Mesenteric fat pad (tissue), 1 donor: ENCODE results near the gene ASPDH. TPM values are rescaled to one million over a fixed set of nuclear protein-coding genes. Genes with fewer than 3 reads are reported as not detected.
A peak's percentile ranks its signal among the peaks of the same experiment; 100 is the strongest.

Experiments
- DNase-seq: peaks from one replicate; pipeline ENCODE4 v3.0.0-alpha.2; 2020; ENCODE audit warnings: low spot score
- total RNA-seq: library from RNA; stranded (reverse); fragmentation: NEBNext Ultra II Directional; extraction: Animal tissue kit (Norgen Biotek cat#: 25700); gene quantifications from one replicate; pipeline ENCODE4 v1.2.1, GENCODE V29; 2021
- donor health status: DM: yes; HTN: yes; CAD: no.

The ASPDH gene
- total RNA-seq, 1 donor from 2014 or later, result not detected

GRCh38 chr19:50497022-50497405 lies 16.7 kb downstream of the ASPDH start:
- no peak for DNase-seq

DNA sequence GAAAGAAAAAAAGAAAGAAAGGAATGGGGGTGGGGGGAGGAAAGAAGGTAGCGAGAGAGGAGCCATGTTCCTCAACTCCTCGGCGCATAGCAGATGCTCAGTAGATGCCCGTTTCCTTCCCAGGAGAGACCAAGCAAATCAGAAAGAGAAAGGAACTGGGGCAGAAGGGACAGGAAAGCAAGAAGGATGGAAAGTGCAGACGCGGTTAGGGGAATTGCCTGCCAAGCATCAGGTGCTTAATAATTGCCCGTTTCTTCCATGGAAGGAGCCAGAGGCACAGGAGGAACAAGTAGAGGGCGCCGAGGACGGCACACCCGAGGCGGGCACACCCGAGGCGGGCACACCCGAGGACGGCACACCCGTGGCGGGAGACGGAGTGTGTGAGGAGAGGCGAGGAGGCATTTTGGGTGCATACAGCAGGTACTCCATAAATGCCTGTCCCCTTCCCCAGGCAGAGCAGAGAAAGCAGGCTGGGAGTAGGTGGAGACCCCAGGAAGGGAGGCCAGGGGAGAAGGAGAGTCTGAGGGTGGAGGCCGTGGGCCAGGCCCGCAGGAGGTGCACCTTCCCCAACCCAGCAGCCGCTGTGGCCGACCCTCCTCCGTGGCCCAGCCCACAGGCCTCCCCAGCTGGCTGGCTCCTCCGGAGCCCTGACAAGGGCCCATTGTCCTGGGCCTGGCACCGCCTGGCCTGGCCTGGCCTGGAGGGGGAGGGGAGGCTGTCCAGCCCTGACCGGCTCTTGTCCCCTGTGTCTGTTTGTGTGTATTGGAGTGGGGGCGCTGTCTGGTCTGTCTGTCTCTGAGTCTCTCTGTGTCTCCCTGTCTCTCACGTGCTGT lies 17.3 kb downstream of the ASPDH start:
- no peak for DNase-seq

DNA sequence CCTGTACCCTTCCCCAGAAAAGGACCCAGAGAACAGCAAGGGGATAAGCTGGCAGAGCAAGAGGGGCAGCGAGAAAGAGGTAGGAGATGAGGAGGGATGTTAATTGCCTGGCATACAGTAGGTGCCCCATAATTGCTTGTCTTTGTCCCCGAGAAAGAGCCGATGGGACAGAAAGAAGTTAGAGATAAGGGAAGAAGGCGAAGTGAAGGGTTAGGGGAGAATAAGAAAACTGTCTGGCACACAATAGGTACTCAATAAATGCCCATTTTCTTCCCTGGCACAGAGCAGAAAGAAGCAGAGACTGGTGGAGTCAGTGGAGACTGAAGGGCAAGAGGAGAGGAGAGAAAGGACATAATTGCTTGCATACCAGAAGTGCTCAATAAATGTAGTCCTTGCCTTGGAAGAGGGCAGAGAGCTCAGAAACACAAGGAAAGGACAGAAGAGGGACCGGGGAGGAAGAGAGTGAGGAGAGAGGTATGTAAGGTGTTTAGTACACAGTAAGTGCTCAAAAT lies 18.6 kb downstream of the ASPDH start:
- no peak for DNase-seq

- no peak for DNase-seq
Measured at GRCh38 chr19:50494186-50495019, 19.3 kb downstream of the ASPDH start.

DNA sequence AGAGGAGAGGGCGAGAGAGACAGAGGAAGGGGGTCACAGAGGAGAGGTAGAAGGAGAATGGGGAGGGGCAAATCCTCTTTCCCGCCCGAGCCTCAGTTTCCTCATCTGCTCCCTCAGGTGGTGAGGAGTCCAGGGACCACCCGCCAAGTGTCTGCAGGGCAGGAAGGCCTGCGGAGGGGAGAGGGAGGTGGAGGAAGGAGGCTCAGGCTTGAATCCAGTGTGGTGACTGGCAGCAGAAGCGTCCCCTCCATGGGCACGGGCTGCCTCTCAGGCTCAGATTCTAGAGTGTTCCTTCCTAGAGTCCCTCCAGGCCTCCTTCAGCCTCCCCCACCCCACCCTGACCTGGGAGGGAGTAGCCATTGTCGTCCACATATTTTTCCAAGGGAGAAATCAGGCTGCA lies 20.5 kb downstream of the ASPDH start:
- DNase-seq, result no peak

DNA sequence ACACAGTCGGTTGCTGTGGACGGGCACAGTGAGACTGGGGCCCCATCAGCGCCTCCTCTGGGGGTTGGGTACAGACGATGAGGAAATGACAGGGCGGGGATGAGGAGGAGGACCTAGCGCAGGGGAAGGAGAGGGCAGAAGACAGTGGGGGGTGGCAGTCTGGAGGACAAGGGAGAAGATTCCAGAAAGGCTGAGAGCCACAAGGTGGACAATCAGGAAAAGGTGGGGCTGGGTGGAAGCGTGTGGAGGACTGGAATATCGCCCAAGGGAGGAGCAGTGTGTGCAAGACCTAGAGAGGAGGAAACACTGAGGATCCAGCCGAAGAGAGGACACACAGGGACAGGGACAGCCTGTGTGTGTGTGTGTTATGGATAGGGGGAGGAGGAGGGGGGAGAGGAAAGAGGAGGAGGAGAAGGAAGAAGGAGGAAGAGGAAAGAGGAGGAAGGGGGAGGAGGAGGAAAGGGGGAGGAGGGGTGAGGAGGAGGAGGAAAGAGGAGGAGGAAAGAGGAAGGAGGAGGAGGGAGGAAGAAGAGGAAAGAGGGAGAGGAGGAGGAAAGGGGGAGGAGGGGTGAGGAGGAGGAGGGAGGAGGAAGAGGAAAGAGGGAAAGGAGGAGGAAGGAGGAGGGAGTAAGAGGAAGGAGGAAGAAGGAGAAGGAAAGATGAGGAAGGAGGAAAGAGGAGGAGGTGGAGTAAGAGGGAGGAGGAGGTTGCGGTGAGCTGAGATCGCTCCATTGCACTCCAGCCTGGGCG lies 21.2 kb downstream of the ASPDH start:
- DNase-seq, result no peak

- DNase-seq, result no peak
Measured at GRCh38 chr19:50490991-50491472, 22.7 kb downstream of the ASPDH start.

- no peak for DNase-seq
Measured at GRCh38 chr19:50490411-50490811, 23.3 kb downstream of the ASPDH start.

DNA sequence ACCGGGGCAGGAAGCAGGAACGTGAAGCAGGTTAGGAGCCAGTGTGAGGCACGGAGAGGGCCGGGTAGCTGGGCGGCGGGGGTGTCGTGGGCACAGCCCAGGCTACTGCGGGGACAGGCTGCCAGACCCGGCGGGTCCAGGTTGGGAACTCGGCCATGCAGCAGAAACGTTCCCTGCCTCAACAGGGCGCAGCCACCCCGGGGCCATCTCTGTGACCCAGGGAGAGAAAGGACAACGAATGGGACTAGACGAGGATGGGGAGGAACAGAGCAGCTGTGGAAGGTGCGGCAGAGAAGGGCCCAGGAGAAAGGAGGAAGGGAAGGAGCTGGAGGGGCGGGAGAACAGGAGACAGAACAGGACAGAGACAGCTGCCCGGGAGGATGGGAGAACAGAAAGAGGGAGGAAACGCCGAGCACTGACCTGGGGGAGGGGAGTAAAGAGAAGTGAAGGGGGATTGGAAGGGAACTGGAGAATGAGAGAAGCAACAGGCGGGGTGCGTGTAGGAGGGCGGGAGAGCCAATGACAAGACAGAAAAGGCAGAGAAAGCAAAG lies 24.2 kb downstream of the ASPDH start:
- no peak for DNase-seq

DNA sequence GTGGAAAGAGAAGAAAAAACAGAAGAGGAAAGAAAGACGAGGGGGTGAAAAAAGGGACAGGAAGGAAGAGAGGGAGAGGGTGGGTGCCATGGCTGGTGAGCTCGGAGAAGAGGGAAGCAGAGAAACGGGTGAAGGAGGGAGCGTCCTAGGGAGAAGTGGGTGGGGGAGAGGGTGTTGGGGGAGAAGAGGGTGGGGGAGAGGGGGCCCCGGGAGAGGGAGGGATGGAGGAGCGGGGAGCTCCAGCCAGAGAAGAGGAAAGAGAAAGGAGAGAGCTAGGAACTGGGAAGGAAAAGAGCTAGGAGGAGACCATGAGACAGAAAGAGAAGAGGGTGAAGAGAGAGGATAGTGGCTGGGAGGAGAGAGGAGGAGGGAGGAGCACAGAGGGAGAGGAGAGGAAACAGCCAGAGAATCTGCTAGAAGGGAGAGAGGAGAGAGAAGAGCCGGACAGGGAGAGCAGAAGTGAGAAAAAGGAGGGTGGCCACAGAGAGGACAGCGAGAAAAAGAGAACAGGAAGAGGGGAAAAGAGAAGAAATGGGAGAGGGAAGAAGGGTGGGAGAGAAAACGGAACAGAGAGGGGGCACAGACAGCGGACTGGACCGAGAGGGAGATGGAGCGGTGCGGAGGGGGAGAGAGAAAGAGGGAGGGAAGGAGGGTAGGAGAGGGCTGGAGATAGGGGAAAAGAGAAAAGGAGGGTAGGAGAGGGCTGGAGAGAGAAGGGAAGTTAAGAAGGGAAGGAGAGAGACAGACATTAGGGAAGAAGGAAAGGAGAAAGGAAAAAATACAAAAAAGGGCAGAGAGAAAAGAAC lies 25.1 kb downstream of the ASPDH start:
- DNase-seq, result no peak

DNA sequence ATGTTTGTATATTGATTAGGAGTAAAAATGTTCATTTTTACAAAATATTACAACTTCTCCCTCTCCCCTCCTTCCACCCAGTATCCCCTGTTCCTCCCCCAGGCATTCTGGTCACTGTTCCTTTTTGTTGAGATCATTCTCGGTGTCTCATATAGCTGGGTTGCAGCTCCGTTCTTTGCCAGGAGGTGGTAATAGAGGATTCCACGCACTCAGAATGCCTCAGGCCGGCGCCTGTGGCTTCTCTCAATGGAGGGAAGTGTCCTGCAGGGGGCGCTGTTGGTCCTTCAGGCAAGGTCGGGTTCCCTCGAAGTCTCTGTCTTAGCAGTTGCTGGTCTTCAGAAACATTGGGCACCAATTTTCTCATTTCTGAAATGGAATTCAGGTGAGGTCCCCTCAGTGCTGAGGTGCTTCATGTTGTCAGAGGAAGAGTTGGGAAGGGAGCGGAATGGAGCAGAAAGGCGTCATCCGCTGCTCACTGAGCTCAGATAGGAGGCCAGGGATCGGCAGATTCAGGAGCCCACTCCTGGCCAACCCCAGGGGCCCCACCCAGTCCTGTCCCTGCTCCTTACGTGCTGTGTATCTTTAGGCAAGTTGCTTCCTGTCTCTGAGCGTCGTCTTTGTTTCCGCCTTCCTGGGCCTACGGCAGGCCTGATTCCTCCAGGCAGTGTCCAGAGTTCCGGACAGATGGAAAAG lies 26.7 kb downstream of the ASPDH start:
- no peak for DNase-seq

DNA sequence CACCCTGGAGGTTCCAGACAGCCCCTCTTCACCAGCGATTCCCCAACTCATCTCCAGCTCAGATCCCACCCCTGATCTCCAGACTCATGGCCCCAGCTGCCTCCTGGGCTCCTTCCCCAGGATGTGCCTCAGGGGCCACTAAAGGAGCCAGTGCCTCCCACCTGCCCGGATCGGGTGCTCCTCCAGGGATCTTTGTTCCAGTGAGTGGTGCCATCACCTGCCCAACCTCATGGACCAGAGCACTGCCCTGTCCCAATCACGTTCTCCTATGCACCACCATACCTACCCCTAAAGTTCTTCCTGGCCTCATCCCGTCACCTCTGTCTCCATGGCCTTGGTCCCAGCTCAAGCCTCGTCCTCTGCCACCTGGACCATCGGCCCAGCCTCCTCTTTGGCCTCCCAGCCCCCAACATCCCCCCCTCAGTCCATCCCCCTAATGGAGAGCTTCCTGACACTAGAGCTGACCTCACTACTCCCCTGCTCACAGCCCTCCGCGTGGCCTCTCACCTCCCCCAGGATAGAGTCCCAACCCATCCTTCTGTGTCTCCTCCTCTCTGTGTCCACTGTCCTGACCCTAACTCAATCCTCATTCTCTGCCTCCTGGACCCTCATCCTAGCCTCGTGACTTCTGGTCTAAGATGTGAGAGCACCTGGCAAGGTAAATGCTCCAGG lies 28.3 kb downstream of the ASPDH start:
- DNase-seq, result no peak

GRCh38 chr19:50482916-50483315 lies 30.8 kb downstream of the ASPDH start:
- no peak for DNase-seq

- DNase-seq, result no peak
Measured at GRCh38 chr19:50482271-50482855, 31.4 kb downstream of the ASPDH start.

GRCh38 chr19:50481351-50482149 lies 32.2 kb downstream of the ASPDH start:
- DNase-seq, result peak; percentile 86

DNA sequence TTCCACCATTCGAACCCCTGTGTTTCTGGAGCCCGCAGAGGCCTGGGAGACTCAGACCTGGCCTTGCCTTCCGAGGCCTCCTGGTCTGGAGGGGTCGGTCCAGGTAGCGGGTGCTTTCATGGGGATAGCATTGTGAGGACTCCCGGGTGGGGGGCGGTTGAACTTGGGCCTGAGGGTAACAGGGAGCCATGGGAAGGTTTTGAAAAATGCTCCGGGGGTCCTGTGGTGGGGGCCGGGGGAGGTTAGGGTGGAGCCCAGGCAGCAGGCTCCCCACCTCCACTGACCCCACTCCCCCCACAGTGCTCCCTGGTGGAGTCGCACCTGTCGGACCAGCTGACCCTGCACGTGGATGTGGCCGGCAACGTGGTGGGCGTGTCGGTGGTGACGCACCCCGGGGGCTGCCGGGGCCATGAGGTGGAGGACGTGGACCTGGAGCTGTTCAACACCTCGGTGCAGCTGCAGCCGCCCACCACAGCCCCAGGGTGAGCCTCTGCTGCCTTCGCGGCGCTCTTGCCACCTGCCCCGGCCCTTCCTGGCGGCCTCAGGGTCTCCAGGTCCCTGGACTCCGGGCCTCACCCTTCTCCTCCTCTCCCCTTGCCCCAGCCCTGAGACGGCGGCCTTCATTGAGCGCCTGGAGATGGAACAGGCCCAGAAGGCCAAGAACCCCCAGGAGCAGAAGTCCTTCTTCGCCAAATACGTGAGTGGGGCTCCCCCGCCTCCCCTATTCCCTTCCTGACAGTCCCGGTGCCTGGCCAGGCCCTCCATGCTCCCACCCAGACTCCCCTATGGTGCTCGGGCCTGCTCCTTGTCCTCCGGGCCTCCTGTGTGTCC lies 33.2 kb downstream of the ASPDH start:
- peak; percentile 83 for DNase-seq

DNA sequence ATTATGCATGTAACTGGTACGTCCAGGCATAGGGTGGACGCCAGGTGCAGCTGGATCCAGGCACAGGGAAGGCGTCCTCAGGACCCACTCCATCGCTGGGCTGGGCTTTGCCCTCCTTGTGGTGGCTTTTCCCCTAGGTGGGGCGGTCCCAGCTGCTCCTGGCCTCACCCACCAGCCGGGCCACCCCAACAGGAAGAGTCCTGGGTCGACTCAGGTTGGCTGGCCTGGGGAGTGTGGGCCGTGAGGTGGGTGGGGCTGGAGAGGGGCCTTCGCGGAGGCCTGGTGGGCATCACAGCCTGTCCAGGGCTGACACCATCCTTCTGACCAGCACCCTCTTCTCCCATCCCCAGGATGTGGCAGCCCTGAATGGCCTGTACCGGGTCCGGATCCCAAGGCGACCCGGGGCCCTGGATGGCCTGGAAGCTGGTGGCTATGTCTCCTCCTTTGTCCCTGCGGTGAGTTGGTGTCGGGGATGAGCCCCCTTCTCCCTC lies 33.9 kb downstream of the ASPDH start:
- DNase-seq, result no peak
